NT2/D1 (cell line): ENCODE data around the gene MRAP.

ENCODE experiments used
- DNase-seq: peaks from one replicate; pipeline ENCODE4 v3.0.0-alpha.2; 2011; ENCODE audit warnings: low read depth, low spot score
- H3K27me3 ChIP-seq: 2 replicates; pipeline ENCODE4 v1.6.0; 2011; ENCODE audit warnings: mild to moderate bottlenecking; ENCODE audit not compliant: insufficient read length, insufficient read depth
- H3K36me3 ChIP-seq: 2 replicates; pipeline ENCODE4 v1.6.1; 2011; ENCODE audit warnings: mild to moderate bottlenecking, low read length, mixed read lengths; ENCODE audit not compliant: insufficient read depth, insufficient read length
- H3K4me1 ChIP-seq: 2 replicates; pipeline ENCODE4 v1.5.1; 2011; ENCODE audit not compliant: insufficient read depth, insufficient read length
- H3K4me3 ChIP-seq: 2 replicates; pipeline ENCODE4 v1.5.1; 2011; ENCODE audit warnings: low read depth; ENCODE audit not compliant: insufficient read length
- H3K9ac ChIP-seq: 2 replicates; pipeline ENCODE4 v1.6.0; 2011; ENCODE audit warnings: low read depth; ENCODE audit not compliant: insufficient read length
- H3K9me3 ChIP-seq: 2 replicates; pipeline ENCODE4 v1.5.1; 2011; ENCODE audit warnings: mild to moderate bottlenecking, low read length; ENCODE audit not compliant: insufficient read depth
- SUZ12 ChIP-seq: IDR thresholded peaks from 2 replicates; pipeline ENCODE4 v1.6.1; 2011; ENCODE audit not compliant: insufficient read length, insufficient read depth; ENCODE audit errors: extremely low read depth
- YY1 ChIP-seq: IDR thresholded peaks from 2 replicates; pipeline ENCODE4 v1.6.1; 2011; ENCODE audit not compliant: insufficient read length, insufficient read depth
- ZNF274 ChIP-seq: IDR thresholded peaks from 2 replicates; pipeline ENCODE4 v1.6.1; 2011; ENCODE audit warnings: mild to moderate bottlenecking, low read depth, low read length

The MRAP gene

GRCh38 chr21:32333953-32334673 lies 35.5 kb downstream of the MRAP start:
- Histone ChIP-seq H3K36me3 (peaks cover 97% of the 10 kb centered on the region), H3K27me3 (no peaks in the 10 kb centered on the region), H3K9ac (no peak overlapping the region), H3K4me1 (peaks cover 17% of the 10 kb centered on the region), H3K4me3 (no peak overlapping the region), H3K9me3 (no peaks in the 10 kb centered on the region)
- no peak for DNase-seq
- TF ChIP-seq SUZ12 (no peak), ZNF274 (no peak), YY1 (no peak)

DNA sequence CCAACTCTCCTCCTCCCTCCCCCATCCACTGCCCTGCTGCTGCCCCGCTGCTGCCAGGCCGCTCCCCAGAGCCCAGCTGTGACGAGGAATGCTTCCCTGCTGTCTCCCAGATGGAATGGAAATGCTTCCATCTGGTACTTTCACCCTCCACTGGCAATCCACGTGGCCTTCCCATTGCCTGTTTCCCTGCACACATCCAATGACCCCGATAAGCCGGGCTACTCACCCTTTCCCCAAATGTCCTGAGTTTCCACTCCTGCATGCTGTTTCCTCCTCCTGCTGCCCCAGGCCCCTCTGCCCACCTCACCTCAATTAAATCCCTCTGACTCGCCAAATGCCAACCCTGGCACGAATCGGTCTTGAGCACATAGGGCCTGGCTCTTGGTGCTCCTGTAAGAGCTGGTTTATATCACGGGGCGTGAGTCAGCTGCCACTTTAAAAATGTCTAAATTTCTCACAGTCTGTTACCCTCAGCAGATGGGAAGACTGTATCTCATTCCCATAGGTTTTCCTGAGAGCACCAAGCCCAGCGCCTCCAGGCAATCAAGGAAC lies 36.4 kb downstream of the MRAP start:
- no peak overlapping the region for H3K9ac ChIP-seq
- no peaks in the 10 kb centered on the region for H3K27me3 ChIP-seq
- DNase-seq: no peak
- no peaks in the 10 kb centered on the region for H3K9me3 ChIP-seq
- TF ChIP-seq YY1 (no peak), ZNF274 (no peak), SUZ12 (no peak)
- peaks cover 94% of the 10 kb centered on the region for H3K36me3 ChIP-seq
- H3K4me3 ChIP-seq: no peak overlapping the region
- H3K4me1 ChIP-seq: peaks cover 17% of the 10 kb centered on the region

GRCh38 chr21:32335601-32336575 lies 37.2 kb downstream of the MRAP start:
- DNase-seq: no peak
- H3K4me3 ChIP-seq: no peak overlapping the region
- H3K4me1 ChIP-seq: peaks cover 17% of the 10 kb centered on the region
- TF ChIP-seq YY1: no peak
- no peak for TF ChIP-seq SUZ12
- TF ChIP-seq ZNF274: no peak
- H3K36me3 ChIP-seq: peaks cover 96% of the 10 kb centered on the region
- H3K9me3 ChIP-seq: no peaks in the 10 kb centered on the region
- H3K27me3 ChIP-seq: no peaks in the 10 kb centered on the region
- no peak overlapping the region for H3K9ac ChIP-seq

- Histone ChIP-seq H3K9me3 (no peaks in the 10 kb centered on the region), H3K27me3 (no peaks in the 10 kb centered on the region), H3K36me3 (peaks cover 96% of the 10 kb centered on the region), H3K9ac (no peak overlapping the region), H3K4me3 (no peak overlapping the region), H3K4me1 (peaks cover 15% of the 10 kb centered on the region)
- DNase-seq: no peak
- no peak for TF ChIP-seq SUZ12
- TF ChIP-seq ZNF274: no peak
- no peak for TF ChIP-seq YY1
Observed at GRCh38 chr21:32336711-32337110, 38.1 kb downstream of the MRAP start.

- DNase-seq: no peak
Observed at GRCh38 chr21:32337206-32337605, 38.6 kb downstream of the MRAP start.

GRCh38 chr21:32338209-32338921 lies 39.7 kb downstream of the MRAP start:
- Histone ChIP-seq H3K9me3 (no peaks in the 10 kb centered on the region), H3K4me1 (peaks cover 13% of the 10 kb centered on the region), H3K36me3 (peaks cover 98% of the 10 kb centered on the region), H3K9ac (no peak overlapping the region), H3K27me3 (no peaks in the 10 kb centered on the region), H3K4me3 (no peak overlapping the region)
- TF ChIP-seq YY1: no peak
- TF ChIP-seq SUZ12: no peak
- no peak for TF ChIP-seq ZNF274
- no peak for DNase-seq

More at GRCh38 chr21:32337206-32337605, 38.6 kb downstream of the MRAP start:
- no peak overlapping the region for H3K9ac ChIP-seq
- peaks cover 96% of the 10 kb centered on the region for H3K36me3 ChIP-seq
- no peaks in the 10 kb centered on the region for H3K27me3 ChIP-seq
- no peak for TF ChIP-seq YY1
- TF ChIP-seq ZNF274: no peak
- TF ChIP-seq SUZ12: no peak
- no peaks in the 10 kb centered on the region for H3K9me3 ChIP-seq
- no peak overlapping the region for H3K4me3 ChIP-seq
- H3K4me1 ChIP-seq: peaks cover 13% of the 10 kb centered on the region
